ENCODE results near the gene CPZ. TPM values are rescaled to one million over a fixed set of nuclear protein-coding genes. Genes with fewer than 3 reads are reported as not detected.
A peak's percentile ranks its signal among the peaks of the same experiment; 100 is the strongest.

The CPZ gene
- total and polyA plus RNA-seq, 7 donors, result 0.04 to 0.30 (median 0.08) TPM; not detected in 4

GRCh38 chr4:8577046-8577445, 15.5 kb upstream of the CPZ start:
- peak in 1 of 2 donors; percentile 13 for DNase-seq
- WGBS, 3 donors, result 54 to 65% (median 61%) methylated on average over 8 of the region's 8 CpGs
- TF ChIP-seq CTCF (IDR thresholded peaks at IDR 0.05), result no peak
- H3K9me3 ChIP-seq, result no peaks in the 10 kb centered on the region
- intact Hi-C loops (cut with DNase I), result no loop called here
- ATAC-seq, result no peak
- peaks cover 0 to 51% (median 10%) of the 10 kb centered on the region in 3 donors for H3K27me3 ChIP-seq (ENCODE audit: insufficient read depth in 3 of 3, low read length in 2 of 3)
- no peaks in the 10 kb centered on the region for H3K36me3 ChIP-seq (ENCODE audit: insufficient read depth in 1 of 2, low read depth in 1 of 2)
- no peaks in the 10 kb centered on the region for H3K4me1 ChIP-seq
- no peak overlapping the region for H3K4me3 ChIP-seq
- H3K27ac ChIP-seq, result no peak overlapping the region

DNA sequence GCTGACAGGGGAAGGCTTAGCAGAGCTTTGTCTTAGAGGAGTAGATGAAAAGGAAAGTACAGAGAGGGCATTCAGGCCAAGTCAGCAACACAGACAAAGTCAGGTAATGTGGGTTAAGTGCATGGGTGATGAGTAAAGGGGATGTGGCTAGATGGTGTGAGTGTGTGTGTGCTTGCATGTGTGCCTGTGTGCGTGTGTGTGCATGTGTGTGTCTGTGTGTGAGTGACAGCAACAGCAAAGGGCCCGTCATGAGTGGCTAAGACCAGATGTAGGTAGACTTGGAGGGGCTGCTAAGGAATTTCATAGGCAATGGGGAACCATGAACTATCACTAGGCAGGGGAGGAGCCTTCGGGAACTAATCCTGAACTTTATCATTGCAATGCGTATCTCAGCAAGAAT, 14.6 kb upstream of the CPZ start:
- H3K27ac ChIP-seq, result no peak overlapping the region
- DNase-seq, result peak in 1 of 2 donors; percentile 5
- no peak for TF ChIP-seq CTCF (IDR thresholded peaks at IDR 0.05)
- no peak for ATAC-seq
- H3K36me3 ChIP-seq (ENCODE audit: insufficient read depth in 1 of 2, low read depth in 1 of 2), result no peaks in the 10 kb centered on the region
- WGBS, 3 donors, result 69% methylated on average over 4 of the region's 4 CpGs
- no peaks in the 10 kb centered on the region for H3K9me3 ChIP-seq
- intact Hi-C loops (cut with DNase I), result no loop called here
- H3K4me1 ChIP-seq, result no peaks in the 10 kb centered on the region
- H3K4me3 ChIP-seq, result no peak overlapping the region
- peaks cover 0 to 56% (median 10%) of the 10 kb centered on the region in 3 donors for H3K27me3 ChIP-seq (ENCODE audit: insufficient read depth in 3 of 3, low read length in 2 of 3)

- Histone ChIP-seq H3K4me1 (no peaks in the 10 kb centered on the region), H3K9me3 (no peaks in the 10 kb centered on the region), H3K27ac (no peak overlapping the region), H3K4me3 (no peak overlapping the region), H3K27me3 (ENCODE audit: insufficient read depth in 3 of 3, low read length in 2 of 3) (peaks cover 0 to 63% (median 10%) of the 10 kb centered on the region in 3 donors), H3K36me3 (ENCODE audit: insufficient read depth in 1 of 2, low read depth in 1 of 2) (no peaks in the 10 kb centered on the region)
- DNase-seq, result peak in 1 of 2 donors; percentile 6
- no peak for TF ChIP-seq CTCF (IDR thresholded peaks at IDR 0.05)
- WGBS, 3 donors, result 58 to 83% (median 63%) methylated on average over 3 of the region's 3 CpGs
- intact Hi-C loops (cut with DNase I), result no loop called here
- ATAC-seq, result no peak
Measured at GRCh38 chr4:8578717-8579116, 13.8 kb upstream of the CPZ start.

DNA sequence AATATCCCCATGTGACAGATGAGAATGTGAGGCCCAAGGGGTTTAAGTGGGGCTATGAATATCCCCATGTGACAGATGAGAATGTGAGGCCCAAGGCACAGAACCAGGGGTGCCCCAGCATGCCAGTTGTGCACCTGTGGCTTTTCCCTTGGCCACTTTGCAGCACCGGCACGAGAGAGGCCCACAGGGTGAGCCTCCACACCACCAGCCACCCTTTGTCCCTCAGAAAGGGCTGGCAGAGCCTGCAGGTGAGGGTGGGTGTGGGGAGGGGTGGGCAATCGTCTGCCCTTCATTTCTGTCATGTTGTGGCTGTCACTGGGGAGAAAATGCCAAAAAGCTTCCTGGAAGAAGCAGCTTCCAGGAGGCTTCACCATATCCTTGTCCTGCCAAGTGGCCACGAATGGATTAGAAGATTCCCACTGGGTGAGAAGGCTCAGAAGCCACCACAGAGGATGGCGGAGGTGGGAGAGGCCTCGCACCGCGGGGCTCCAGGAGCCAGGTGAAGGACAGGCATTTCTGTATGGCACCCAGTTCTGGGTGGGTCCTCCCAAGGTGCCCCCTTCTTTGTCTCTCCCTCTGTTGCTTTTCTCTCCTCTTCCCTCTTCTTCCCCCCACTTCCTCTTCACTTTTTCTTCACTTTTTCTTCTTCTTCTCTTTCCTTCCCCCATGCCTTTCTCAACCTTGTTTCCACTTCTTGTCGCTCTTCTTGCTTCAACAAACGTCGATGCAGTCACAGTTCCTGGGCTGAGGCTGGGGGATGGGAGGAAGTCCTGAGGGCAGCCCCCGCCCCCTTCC, 12.8 kb upstream of the CPZ start:
- peaks cover 0 to 71% (median 10%) of the 10 kb centered on the region in 3 donors for H3K27me3 ChIP-seq (ENCODE audit: insufficient read depth in 3 of 3, low read length in 2 of 3)
- no peaks in the 10 kb centered on the region for H3K9me3 ChIP-seq
- 21 to 38% (median 24%) methylated on average over 12 of the region's 12 CpGs for WGBS, 3 donors
- no peaks in the 10 kb centered on the region for H3K36me3 ChIP-seq (ENCODE audit: insufficient read depth in 1 of 2, low read depth in 1 of 2)
- no peak for TF ChIP-seq CTCF (IDR thresholded peaks at IDR 0.05)
- DNase-seq (peak in 1 of 2 donors; percentile 20), ATAC-seq (no peak)
- H3K4me1 ChIP-seq, result no peaks in the 10 kb centered on the region
- no peak overlapping the region for H3K4me3 ChIP-seq
- intact Hi-C loops (cut with DNase I), result no loop called here
- H3K27ac ChIP-seq, result no peak overlapping the region
